Peyer's patch (tissue), 4 donors: ENCODE measurements around the gene CACNA2D2.

Source experiments
- CTCF ChIP-seq, 6 experiments: fragments of 450-650 bp in 4 of 6; fragments of 200-600 bp in 2 of 6; sonication (generic) in 1 of 6; IDR thresholded peaks; one replicate each; pipeline ENCODE4 v1.5.1; 2017 to 2019; ENCODE audit warnings: antibody characterized with exemption in 6 of 6, mild to moderate bottlenecking in 3 of 6, moderate library complexity in 1 of 6
- POLR2A ChIP-seq, 2 donors: fragments of 450-650 bp; IDR thresholded peaks; one replicate each; pipeline ENCODE4 v1.5.1; 2017; ENCODE audit warnings: antibody characterized with exemption in 2 of 2, mild to moderate bottlenecking in 2 of 2, moderate library complexity in 2 of 2

- TF ChIP-seq CTCF (IDR thresholded peaks at IDR 0.05), result no peak
- TF ChIP-seq POLR2A (IDR thresholded peaks at IDR 0.05), result no peak
These were observed 60.4 kb downstream of the CACNA2D2 start for GRCh38 chr3:50442945-50443579.
